PC-9 (cell line): ENCODE measurements around the gene RTEL1.

ENCODE experiments used
- CTCF ChIP-seq: fragments of 200-600 bp; sonication (generic); conservative IDR thresholded peaks from 2 replicates; pipeline ENCODE4 v1.6.1; 2017; ENCODE audit warnings: mixed run types, antibody characterized with exemption, mild to moderate bottlenecking, moderate library complexity
- EZH2 ChIP-seq: fragments of 200-600 bp; sonication (generic); IDR thresholded peaks from 2 replicates; pipeline ENCODE4 v1.8.0; 2017; ENCODE audit warnings: antibody characterized with exemption, low read depth

- TF ChIP-seq CTCF (no peak), EZH2 (no peak)
Observed at GRCh38 chr20:63656451-63656850, 1.7 kb upstream of the RTEL1 start.
